Fibroblast of lung (primary cell): ENCODE measurements around the gene CRIP1. TPM values are rescaled to one million over a fixed set of nuclear protein-coding genes. Genes with fewer than 3 reads are reported as not detected.

Source experiments
- DNase-seq, 2 donors: peaks; one replicate each; pipeline versions ENCODE4 v3.0.0 to v3.0.0-alpha.2; 2010; ENCODE audit warnings: low read depth in 2 of 2
- H2AFZ ChIP-seq: 2 replicates; pipeline ENCODE4 v1.5.1; 2012; ENCODE audit warnings: low read length, control low read depth, inconsistent platforms
- H3K27ac ChIP-seq: 2 replicates; pipeline ENCODE4 v1.5.1; 2011; ENCODE audit warnings: low read length, control low read depth; ENCODE audit not compliant: insufficient read depth
- H3K27me3 ChIP-seq: 2 replicates; pipeline ENCODE4 v1.5.1; 2011; ENCODE audit warnings: mild to moderate bottlenecking, low read length; ENCODE audit not compliant: control insufficient read depth, insufficient read depth
- H3K36me3 ChIP-seq: 2 replicates; pipeline ENCODE4 v1.5.1; 2011; ENCODE audit warnings: low read length; ENCODE audit not compliant: control insufficient read depth, insufficient read depth
- H3K4me1 ChIP-seq: 2 replicates; pipeline ENCODE4 v1.5.1; 2011; ENCODE audit warnings: low read length; ENCODE audit not compliant: control insufficient read depth, insufficient read depth; ENCODE audit errors: extremely low read depth
- H3K4me2 ChIP-seq: 2 replicates; pipeline ENCODE4 v1.5.1; 2011; ENCODE audit warnings: low read length, control low read depth; ENCODE audit not compliant: insufficient read depth; ENCODE audit errors: extremely low read depth
- H3K4me3 ChIP-seq, 4 experiments: fragments of 200-600 bp in 1 of 4; sonication (generic) in 1 of 4; replicated peaks in 1 of 4; 2 replicates each; pipeline ENCODE4 v1.5.1; 2011 to 2016; ENCODE audit warnings: low read length in 4 of 4, low read depth in 3 of 4, mild to moderate bottlenecking in 3 of 4, control low read depth in 2 of 4, inconsistent platforms in 1 of 4, mixed read lengths in 1 of 4; ENCODE audit not compliant: insufficient read depth in 1 of 4; ENCODE audit errors: control extremely low read depth in 1 of 4
- H3K79me2 ChIP-seq: 2 replicates; pipeline ENCODE4 v1.5.1; 2012; ENCODE audit warnings: mild to moderate bottlenecking, low read length, inconsistent platforms; ENCODE audit not compliant: control insufficient read depth, insufficient read depth
- H3K9ac ChIP-seq: 2 replicates; pipeline ENCODE4 v1.5.1; 2011; ENCODE audit warnings: mild to moderate bottlenecking, low read length, control low read depth; ENCODE audit not compliant: insufficient read depth
- H3K9me3 ChIP-seq: 2 replicates; pipeline ENCODE4 v1.5.1; 2012; ENCODE audit warnings: low read depth, low read length; ENCODE audit not compliant: control insufficient read depth, insufficient read depth
- H4K20me1 ChIP-seq: 2 replicates; pipeline ENCODE4 v1.5.1; 2011; ENCODE audit warnings: low read length; ENCODE audit not compliant: control insufficient read depth, insufficient read depth; ENCODE audit errors: extremely low read depth
- EZH2 ChIP-seq: IDR thresholded peaks from 2 replicates; pipeline ENCODE4 v1.5.1; 2012; ENCODE audit warnings: low read length, control low read depth, mild to moderate bottlenecking; ENCODE audit errors: missing control alignments
- polyA plus RNA-seq, 2 donors: library from polyadenylated mRNA; depleted of rRNA in 1 of 2; stranded (reverse) in 1 of 2; unstranded in 1 of 2; fragments of >200 nt; gene quantifications; 2 replicates each; pipeline ENCODE4 v1.2.1, GENCODE V29; 2011 to 2012; ENCODE audit warnings: missing spikeins in 1 of 2
- total RNA-seq: library from RNA; depleted of rRNA; stranded (reverse); fragments of >200 nt; gene quantifications from 2 replicates; pipeline ENCODE4 v1.2.1, GENCODE V29; 2014
- TF ChIP-seq, protein P1 (sequence below), 2 donors: IDR thresholded peaks in 1 of 2; conservative IDR thresholded peaks in 1 of 2; 1 replicate in 1 of 2; 2 replicates in 1 of 2; pipeline ENCODE4 v1.5.1; 2011 to 2012; ENCODE audit warnings: low read length in 2 of 2, control low read depth in 1 of 2, inconsistent platforms in 1 of 2, low read depth in 1 of 2, mild to moderate bottlenecking in 1 of 2

CRIP1 gene
- total and polyA plus RNA-seq, 2 donors (not counting 1 experiment from before 2014, with no cell fraction given): 2.5 to 3.0 TPM

DNA sequence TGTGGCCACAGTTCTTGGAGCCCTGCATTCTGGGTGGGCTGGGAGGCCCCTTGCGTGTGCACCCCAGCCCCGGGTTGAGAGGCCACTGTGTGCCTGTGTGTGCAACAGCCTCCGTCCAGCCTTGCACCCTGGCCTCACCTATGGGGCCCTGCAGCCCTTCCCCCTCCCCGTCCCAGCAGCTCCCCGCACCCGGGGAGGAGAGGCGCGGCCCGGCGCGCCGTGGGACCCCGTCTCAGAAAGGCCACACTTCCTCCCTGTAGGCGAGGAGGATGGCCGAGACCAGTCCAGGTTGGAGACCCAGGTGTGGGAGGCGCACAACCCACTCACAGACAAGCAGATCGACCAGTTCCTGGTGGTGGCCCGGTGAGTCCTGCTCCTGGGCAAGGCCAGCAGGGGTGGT lies 28.7 kb upstream of the CRIP1 start:
- no peak for TF ChIP-seq EZH2
- TF ChIP-seq, protein P1, sequence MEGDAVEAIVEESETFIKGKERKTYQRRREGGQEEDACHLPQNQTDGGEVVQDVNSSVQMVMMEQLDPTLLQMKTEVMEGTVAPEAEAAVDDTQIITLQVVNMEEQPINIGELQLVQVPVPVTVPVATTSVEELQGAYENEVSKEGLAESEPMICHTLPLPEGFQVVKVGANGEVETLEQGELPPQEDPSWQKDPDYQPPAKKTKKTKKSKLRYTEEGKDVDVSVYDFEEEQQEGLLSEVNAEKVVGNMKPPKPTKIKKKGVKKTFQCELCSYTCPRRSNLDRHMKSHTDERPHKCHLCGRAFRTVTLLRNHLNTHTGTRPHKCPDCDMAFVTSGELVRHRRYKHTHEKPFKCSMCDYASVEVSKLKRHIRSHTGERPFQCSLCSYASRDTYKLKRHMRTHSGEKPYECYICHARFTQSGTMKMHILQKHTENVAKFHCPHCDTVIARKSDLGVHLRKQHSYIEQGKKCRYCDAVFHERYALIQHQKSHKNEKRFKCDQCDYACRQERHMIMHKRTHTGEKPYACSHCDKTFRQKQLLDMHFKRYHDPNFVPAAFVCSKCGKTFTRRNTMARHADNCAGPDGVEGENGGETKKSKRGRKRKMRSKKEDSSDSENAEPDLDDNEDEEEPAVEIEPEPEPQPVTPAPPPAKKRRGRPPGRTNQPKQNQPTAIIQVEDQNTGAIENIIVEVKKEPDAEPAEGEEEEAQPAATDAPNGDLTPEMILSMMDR (conservative IDR thresholded peaks at IDR 0.05 in 1 of 2, IDR thresholded peaks at IDR 0.05 in 1 of 2; ENCODE audit: low read depth in 1 of 2, low read length in 2 of 2): no peak
- Histone ChIP-seq H3K36me3 (peaks cover 18% of the 10 kb centered on the region), H3K79me2 (no peaks in the 10 kb centered on the region)

DNA sequence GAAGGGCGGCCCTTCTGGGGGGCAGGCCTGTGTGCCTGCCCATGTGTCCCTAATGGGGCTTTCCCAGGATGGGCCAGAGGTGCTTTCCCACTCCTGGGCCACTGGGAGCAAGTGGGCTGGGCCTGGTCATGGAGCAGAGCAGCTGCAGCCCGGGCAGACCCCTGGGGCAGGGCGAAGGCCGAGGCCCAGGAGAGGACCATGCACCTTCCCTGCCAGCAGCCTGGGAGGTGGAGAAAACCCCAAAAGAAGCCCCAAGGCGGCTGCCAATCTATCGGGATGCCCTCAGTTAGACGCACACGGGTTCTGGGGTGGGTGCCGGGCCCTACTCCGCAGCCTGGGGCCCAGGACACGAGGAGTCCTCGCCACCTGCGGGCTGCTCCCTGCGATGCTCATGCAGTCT lies 28.1 kb upstream of the CRIP1 start:
- TF ChIP-seq, protein P1 (conservative IDR thresholded peaks at IDR 0.05 in 1 of 2, IDR thresholded peaks at IDR 0.05 in 1 of 2; ENCODE audit: low read depth in 1 of 2, low read length in 2 of 2): no peak
- TF ChIP-seq EZH2: no peak
- Histone ChIP-seq H3K9ac (no peak overlapping the region), H3K4me2 (no peak overlapping the region), H3K27me3 (no peaks in the 10 kb centered on the region), H3K79me2 (no peaks in the 10 kb centered on the region), H3K9me3 (no peaks in the 10 kb centered on the region), H3K36me3 (peaks cover 22% of the 10 kb centered on the region), H3K4me3 (no peak overlapping the region), H3K4me1 (no peaks in the 10 kb centered on the region), H4K20me1 (no peaks in the 10 kb centered on the region), H2AFZ (no peak overlapping the region), H3K27ac (no peak overlapping the region)
- no peak for DNase-seq

More for the DNA sequence above, 28.7 kb upstream of the CRIP1 start:
- Histone ChIP-seq H3K4me1 (no peaks in the 10 kb centered on the region), H3K4me3 (no peak overlapping the region), H3K9me3 (no peaks in the 10 kb centered on the region), H4K20me1 (no peaks in the 10 kb centered on the region), H3K4me2 (no peak overlapping the region), H2AFZ (no peak overlapping the region), H3K27ac (no peak overlapping the region), H3K9ac (no peak overlapping the region), H3K27me3 (no peaks in the 10 kb centered on the region)
- DNase-seq: no peak

DNA sequence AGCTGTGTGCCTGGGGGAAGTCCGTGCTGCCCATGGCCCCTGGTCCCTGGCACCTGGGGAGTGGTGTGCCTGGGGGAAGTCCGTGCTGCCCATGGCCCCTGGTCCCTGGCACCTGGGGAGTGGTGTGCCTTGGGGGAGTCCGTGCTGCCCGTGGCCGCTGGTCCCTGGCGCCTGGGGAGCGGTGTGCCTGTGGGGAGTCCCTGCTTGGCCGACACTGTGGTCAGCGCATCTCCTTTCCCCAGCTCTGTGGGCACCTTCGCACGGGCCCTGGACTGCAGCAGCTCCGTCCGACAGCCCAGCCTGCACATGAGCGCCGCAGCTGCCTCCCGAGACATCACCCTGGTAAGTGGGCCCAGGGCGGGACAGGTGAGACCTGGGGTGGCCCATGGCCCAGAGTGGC lies 26.6 kb upstream of the CRIP1 start:
- no peak overlapping the region for H2AFZ ChIP-seq
- H3K27ac ChIP-seq: no peak overlapping the region
- H3K9me3 ChIP-seq: no peaks in the 10 kb centered on the region
- no peak overlapping the region for H3K4me2 ChIP-seq
- no peak overlapping the region for H3K9ac ChIP-seq
- TF ChIP-seq, protein P1 (conservative IDR thresholded peaks at IDR 0.05 in 1 of 2, IDR thresholded peaks at IDR 0.05 in 1 of 2; ENCODE audit: low read depth in 1 of 2, low read length in 2 of 2): no peak
- no peak for TF ChIP-seq EZH2
- no peak for DNase-seq
- peaks cover 30% of the 10 kb centered on the region for H3K36me3 ChIP-seq
- no peak overlapping the region for H3K4me3 ChIP-seq
- H3K27me3 ChIP-seq: no peaks in the 10 kb centered on the region
- no peaks in the 10 kb centered on the region for H3K79me2 ChIP-seq
- H3K4me1 ChIP-seq: peaks cover 1% of the 10 kb centered on the region
- H4K20me1 ChIP-seq: no peaks in the 10 kb centered on the region
